ENCODE results near the gene MARCHF9.
A peak's percentile ranks its signal among the peaks of the same experiment; 100 is the strongest.

Gene MARCHF9

GRCh38 chr12:57783861-57784260 lies 29.0 kb downstream of the MARCHF9 start:
- Histone ChIP-seq H2AFZ (ENCODE audit: low read depth) (no peak overlapping the region), H4K20me1 (ENCODE audit: insufficient read depth) (no peaks in the 10 kb centered on the region), H3K4me3 (IDR thresholded peaks at IDR 0.05; ENCODE audit: insufficient read depth, low read depth, low read length) (no peak overlapping the region), H3K27ac (no peak overlapping the region), H3K9ac (no peak overlapping the region), H3K36me3 (ENCODE audit: insufficient read depth) (peaks cover 20% of the 10 kb centered on the region; the same call in 1 of the 2 replicates), H3K79me2 (ENCODE audit: insufficient read depth, low read depth) (peaks cover 29% of the 10 kb centered on the region), H3K4me1 (ENCODE audit: low read depth, poor library complexity, severe bottlenecking) (peaks cover 23% of the 10 kb centered on the region), H3K27me3 (ENCODE audit: insufficient read depth, low read depth) (no peaks in the 10 kb centered on the region), H3K4me2 (peak overlapping the region; percentile 76)
- TF ChIP-seq, protein P1, sequence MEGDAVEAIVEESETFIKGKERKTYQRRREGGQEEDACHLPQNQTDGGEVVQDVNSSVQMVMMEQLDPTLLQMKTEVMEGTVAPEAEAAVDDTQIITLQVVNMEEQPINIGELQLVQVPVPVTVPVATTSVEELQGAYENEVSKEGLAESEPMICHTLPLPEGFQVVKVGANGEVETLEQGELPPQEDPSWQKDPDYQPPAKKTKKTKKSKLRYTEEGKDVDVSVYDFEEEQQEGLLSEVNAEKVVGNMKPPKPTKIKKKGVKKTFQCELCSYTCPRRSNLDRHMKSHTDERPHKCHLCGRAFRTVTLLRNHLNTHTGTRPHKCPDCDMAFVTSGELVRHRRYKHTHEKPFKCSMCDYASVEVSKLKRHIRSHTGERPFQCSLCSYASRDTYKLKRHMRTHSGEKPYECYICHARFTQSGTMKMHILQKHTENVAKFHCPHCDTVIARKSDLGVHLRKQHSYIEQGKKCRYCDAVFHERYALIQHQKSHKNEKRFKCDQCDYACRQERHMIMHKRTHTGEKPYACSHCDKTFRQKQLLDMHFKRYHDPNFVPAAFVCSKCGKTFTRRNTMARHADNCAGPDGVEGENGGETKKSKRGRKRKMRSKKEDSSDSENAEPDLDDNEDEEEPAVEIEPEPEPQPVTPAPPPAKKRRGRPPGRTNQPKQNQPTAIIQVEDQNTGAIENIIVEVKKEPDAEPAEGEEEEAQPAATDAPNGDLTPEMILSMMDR (conservative IDR thresholded peaks at IDR 0.05; ENCODE audit: low read depth, low read length) = no peak

DNA sequence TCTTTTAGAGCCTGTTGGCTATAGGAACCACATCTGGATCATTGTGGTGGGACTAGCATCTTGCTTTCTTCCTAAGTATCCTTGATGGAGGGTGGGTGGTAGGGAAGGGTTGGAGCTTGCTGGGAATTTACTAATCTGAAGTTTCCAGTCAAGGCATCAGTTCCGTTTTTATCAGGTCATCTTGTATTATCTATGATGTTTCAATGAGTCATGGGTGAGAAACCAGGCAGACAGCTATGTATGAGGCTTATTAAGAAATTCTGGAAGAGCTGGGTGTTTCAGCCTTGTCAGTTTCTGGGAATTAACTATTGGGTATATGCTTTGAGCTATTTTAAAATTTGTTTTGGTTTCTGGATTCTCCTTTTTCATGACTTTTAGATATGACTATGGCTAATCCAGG lies 39.0 kb downstream of the MARCHF9 start:
- H3K27ac ChIP-seq = no peak overlapping the region
- peaks cover 35% of the 10 kb centered on the region; the same call in 1 of the 2 replicates for H3K36me3 ChIP-seq (ENCODE audit: insufficient read depth)
- H3K79me2 ChIP-seq (ENCODE audit: insufficient read depth, low read depth) = no peaks in the 10 kb centered on the region
- no peaks in the 10 kb centered on the region for H3K4me1 ChIP-seq (ENCODE audit: low read depth, poor library complexity, severe bottlenecking)
- H3K27me3 ChIP-seq (ENCODE audit: insufficient read depth, low read depth) = no peaks in the 10 kb centered on the region
- no peak overlapping the region for H3K4me3 ChIP-seq (IDR thresholded peaks at IDR 0.05; ENCODE audit: insufficient read depth, low read depth, low read length)
- H4K20me1 ChIP-seq (ENCODE audit: insufficient read depth) = 0 out of 2 replicates have a peak, but pooled peaks cover 4% of the 10 kb centered on the region
- H3K4me2 ChIP-seq = no peak overlapping the region
- no peak overlapping the region for H3K9ac ChIP-seq
- no peak overlapping the region for H2AFZ ChIP-seq (ENCODE audit: low read depth)
- TF ChIP-seq, protein P1 (conservative IDR thresholded peaks at IDR 0.05; ENCODE audit: low read depth, low read length) = no peak

DNA sequence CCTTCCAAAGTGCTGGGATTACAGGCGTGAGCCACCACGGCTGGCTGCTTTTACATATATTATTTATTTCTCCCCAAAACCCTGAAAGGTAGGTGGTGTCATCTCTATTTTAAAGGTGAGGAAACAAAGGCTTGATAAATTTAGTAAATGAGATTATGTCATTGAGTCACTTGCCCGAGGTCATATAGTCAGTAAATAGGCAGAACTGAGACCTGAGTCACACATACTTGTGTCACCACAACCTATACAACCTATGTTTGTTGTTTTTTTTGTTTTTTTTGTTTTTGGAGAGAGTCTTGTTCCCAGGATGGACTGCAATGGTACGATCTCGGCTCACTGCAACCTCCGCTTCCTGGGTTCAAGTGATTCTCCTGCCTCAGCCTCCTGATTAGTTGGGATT lies 40.5 kb downstream of the MARCHF9 start:
- Histone ChIP-seq H3K4me2 (no peak overlapping the region), H3K27me3 (ENCODE audit: insufficient read depth, low read depth) (no peaks in the 10 kb centered on the region), H3K4me3 (IDR thresholded peaks at IDR 0.05; ENCODE audit: insufficient read depth, low read depth, low read length) (no peak overlapping the region), H3K4me1 (ENCODE audit: low read depth, poor library complexity, severe bottlenecking) (no peaks in the 10 kb centered on the region), H3K79me2 (ENCODE audit: insufficient read depth, low read depth) (no peaks in the 10 kb centered on the region), H3K36me3 (ENCODE audit: insufficient read depth) (peaks cover 30% of the 10 kb centered on the region; the same call in 1 of the 2 replicates), H3K27ac (no peak overlapping the region), H3K9ac (no peak overlapping the region), H4K20me1 (ENCODE audit: insufficient read depth) (0 out of 2 replicates have a peak, but pooled peaks cover 4% of the 10 kb centered on the region), H2AFZ (ENCODE audit: low read depth) (no peak overlapping the region)
- TF ChIP-seq, protein P1 (conservative IDR thresholded peaks at IDR 0.05; ENCODE audit: low read depth, low read length) = no peak

DNA sequence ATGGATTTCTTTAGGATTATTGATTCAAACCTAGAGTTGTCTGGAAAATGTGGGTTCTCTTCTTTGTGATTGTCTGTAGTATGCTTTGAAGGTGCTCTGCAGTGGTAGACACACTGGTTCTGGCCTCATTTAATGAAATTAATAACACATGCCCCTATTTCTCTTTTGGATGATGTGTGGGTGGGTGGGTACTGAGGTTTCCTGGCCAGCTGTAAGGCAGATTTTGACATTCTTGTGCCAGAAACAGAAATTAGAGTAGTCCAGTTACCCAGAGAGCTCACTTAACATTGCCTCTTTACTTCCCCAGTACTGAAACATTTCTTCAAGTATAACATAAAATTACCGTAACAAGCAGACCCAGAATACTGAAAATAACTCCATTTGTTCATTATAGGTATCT lies 42.1 kb downstream of the MARCHF9 start:
- H3K27me3 ChIP-seq (ENCODE audit: insufficient read depth, low read depth) = no peaks in the 10 kb centered on the region
- no peaks in the 10 kb centered on the region for H3K4me1 ChIP-seq (ENCODE audit: low read depth, poor library complexity, severe bottlenecking)
- no peaks in the 10 kb centered on the region for H3K79me2 ChIP-seq (ENCODE audit: insufficient read depth, low read depth)
- peaks cover 16% of the 10 kb centered on the region; the same call in 1 of the 2 replicates for H3K36me3 ChIP-seq (ENCODE audit: insufficient read depth)
- no peak overlapping the region for H3K4me2 ChIP-seq
- no peak overlapping the region for H3K4me3 ChIP-seq (IDR thresholded peaks at IDR 0.05; ENCODE audit: insufficient read depth, low read depth, low read length)
- H3K9ac ChIP-seq = no peak overlapping the region
- TF ChIP-seq, protein P1 (conservative IDR thresholded peaks at IDR 0.05; ENCODE audit: low read depth, low read length) = no peak
- H4K20me1 ChIP-seq (ENCODE audit: insufficient read depth) = no peaks in the 10 kb centered on the region
- H2AFZ ChIP-seq (ENCODE audit: low read depth) = no peak overlapping the region
- H3K27ac ChIP-seq = no peak overlapping the region

Data from KMS-11 (cell line).